CD4-positive, alpha-beta T cell treated with Interferon gamma for 1 hour (primary cell): Measurements from ENCODE around the gene SDK2.

Experiments used
- DNase-seq: peaks from one replicate; pipeline ENCODE4 v3.0.0-alpha.2; 2020

Gene SDK2

GRCh38 chr17:73437826-73438225, 206.4 kb downstream of the SDK2 start:
- no peak for DNase-seq

- no peak for DNase-seq
These were observed 207.3 kb downstream of the SDK2 start for GRCh38 chr17:73436954-73437353.

- no peak for DNase-seq
These were observed 208.8 kb downstream of the SDK2 start for GRCh38 chr17:73435412-73435811.

- no peak for DNase-seq
These were observed 210.1 kb downstream of the SDK2 start for GRCh38 chr17:73434154-73434553.

- DNase-seq = no peak
These were observed 210.7 kb downstream of the SDK2 start for GRCh38 chr17:73433501-73433900.

GRCh38 chr17:73432624-73433190, 211.5 kb downstream of the SDK2 start:
- no peak for DNase-seq

- DNase-seq = no peak
These were observed 212.6 kb downstream of the SDK2 start for GRCh38 chr17:73431401-73432205.

- DNase-seq = peak; percentile 15
These were observed 213.4 kb downstream of the SDK2 start for GRCh38 chr17:73430848-73431247.

- DNase-seq = no peak
These were observed 214.0 kb downstream of the SDK2 start for GRCh38 chr17:73430165-73430680.

- DNase-seq = peak; percentile 73
These were observed 214.6 kb downstream of the SDK2 start for GRCh38 chr17:73429440-73430164.

- no peak for DNase-seq
These were observed 217.0 kb downstream of the SDK2 start for GRCh38 chr17:73427198-73427597.

GRCh38 chr17:73424571-73424970, 219.7 kb downstream of the SDK2 start:
- DNase-seq = no peak

GRCh38 chr17:73423806-73424205, 220.4 kb downstream of the SDK2 start:
- no peak for DNase-seq

- DNase-seq = no peak
These were observed 221.0 kb downstream of the SDK2 start for GRCh38 chr17:73423159-73423715.

GRCh38 chr17:73422121-73422520, 222.1 kb downstream of the SDK2 start:
- no peak for DNase-seq

- no peak for DNase-seq
These were observed 223.3 kb downstream of the SDK2 start for GRCh38 chr17:73420897-73421296.

GRCh38 chr17:73419881-73420280, 224.4 kb downstream of the SDK2 start:
- DNase-seq = no peak

- DNase-seq = no peak
These were observed 225.2 kb downstream of the SDK2 start for GRCh38 chr17:73419051-73419450.

GRCh38 chr17:73415782-73416181, 228.5 kb downstream of the SDK2 start:
- no peak for DNase-seq

- DNase-seq = no peak
These were observed 229.9 kb downstream of the SDK2 start for GRCh38 chr17:73414171-73414955.

GRCh38 chr17:73412914-73413313, 231.3 kb downstream of the SDK2 start:
- DNase-seq = no peak

GRCh38 chr17:73411313-73411747, 232.9 kb downstream of the SDK2 start:
- DNase-seq = no peak
